Breast epithelium (tissue), 3 donors: Measurements from ENCODE around the gene OSTN.

Source experiments
- POLR2A ChIP-seq: fragments of 450-650 bp; IDR thresholded peaks from one replicate; pipeline ENCODE4 v1.6.1; 2016; ENCODE audit warnings: antibody characterized with exemption, mild to moderate bottlenecking, moderate library complexity
- POLR2AphosphoS5 ChIP-seq, 3 donors: sonication (generic); formaldehyde crosslinking; IDR thresholded peaks; one replicate each; pipeline ENCODE4 v1.6.1; 2017; ENCODE audit warnings: antibody characterized with exemption in 3 of 3

GRCh38 chr3:191280882-191281281 lies 81.8 kb downstream of the OSTN start:
- TF ChIP-seq POLR2AphosphoS5 (IDR thresholded peaks at IDR 0.05): no peak
- TF ChIP-seq POLR2A: no peak
